Suprapubic skin (tissue), 4 donors: ENCODE results near the gene MLLT10. TPM values are rescaled to one million over a fixed set of nuclear protein-coding genes. Genes with fewer than 3 reads are reported as not detected.

ENCODE experiments used
- DNase-seq, 2 donors: peaks; one replicate each; pipeline ENCODE4 v3.0.0-alpha.2; 2019; ENCODE audit warnings: low spot score in 2 of 2
- H3K27ac ChIP-seq: fragments of 200-600 bp; sonication (generic); one replicate; pipeline ENCODE4 v1.5.1; 2019
- H3K27me3 ChIP-seq: fragments of 200-600 bp; sonication (generic); one replicate; pipeline ENCODE4 v1.5.1; 2019
- H3K36me3 ChIP-seq: fragments of 200-600 bp; sonication (generic); one replicate; pipeline ENCODE4 v1.5.1; 2019
- H3K4me1 ChIP-seq: fragments of 200-600 bp; sonication (generic); one replicate; pipeline ENCODE4 v1.5.1; 2019
- H3K4me3 ChIP-seq: fragments of 200-600 bp; sonication (generic); one replicate; pipeline ENCODE4 v1.5.1; 2019; ENCODE audit warnings: mild to moderate bottlenecking
- H3K9me3 ChIP-seq: fragments of 200-600 bp; sonication (generic); one replicate; pipeline ENCODE4 v1.5.1; 2019
- EP300 ChIP-seq: sonication (generic); formaldehyde crosslinking; IDR thresholded peaks from one replicate; pipeline ENCODE4 v1.6.1; 2017; ENCODE audit warnings: antibody characterized with exemption
- POLR2A ChIP-seq, 2 donors: fragments of 450-650 bp; IDR thresholded peaks; one replicate each; pipeline ENCODE4 v1.6.1; 2017; ENCODE audit warnings: antibody characterized with exemption in 2 of 2, mild to moderate bottlenecking in 2 of 2, moderate library complexity in 2 of 2
- POLR2AphosphoS5 ChIP-seq, 3 donors: sonication (generic); formaldehyde crosslinking; IDR thresholded peaks; one replicate each; pipeline ENCODE4 v1.6.1; 2017; ENCODE audit warnings: antibody characterized with exemption in 3 of 3
- WGBS: methylation state at CpG from one replicate; pipeline ENCODE4 v1.1.5; 2018; 5-methylcytosine and 5-hydroxymethylcytosine counted together
- total RNA-seq, 4 donors: library from RNA; depleted of rRNA; stranded (reverse); fragments of >200 nt; gene quantifications; one replicate each; pipeline ENCODE4 v1.1.0, GENCODE V29; 2016
- TF ChIP-seq, protein P1 (sequence below), 2 donors: fragments of 200-600 bp in 1 of 2; fragments of 450-650 bp in 1 of 2; sonication (generic) in 1 of 2; IDR thresholded peaks; one replicate each; pipeline ENCODE4 v1.5.1; 2016 to 2019; ENCODE audit warnings: antibody characterized with exemption in 2 of 2, mild to moderate bottlenecking in 1 of 2, moderate library complexity in 1 of 2

Gene MLLT10
- total RNA-seq, 4 donors from 2014 or later: 58.0 to 97.8 (median 64.4) TPM

DNA sequence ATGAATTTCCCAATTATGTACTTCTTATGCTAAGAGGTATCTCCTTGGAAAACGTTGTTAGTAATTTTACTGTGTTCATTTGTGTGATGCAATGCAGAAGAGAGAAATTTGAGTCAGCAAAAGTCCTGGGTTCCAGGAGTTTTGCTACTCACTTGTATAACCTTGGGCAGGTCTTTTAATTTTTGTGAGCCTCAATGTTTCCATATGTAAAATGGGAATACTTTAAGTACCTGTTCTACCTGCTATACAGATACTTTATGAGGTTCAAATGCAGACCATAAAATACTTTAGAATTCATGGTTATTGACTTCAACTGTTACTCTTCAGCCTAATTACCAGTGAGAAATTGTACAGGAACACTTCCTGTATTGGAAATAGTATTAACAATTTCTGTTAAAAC is 185.5 kb downstream of the MLLT10 start:
- H3K27ac ChIP-seq: no peak overlapping the region
- no peak overlapping the region for H3K4me3 ChIP-seq
- TF ChIP-seq POLR2AphosphoS5 (IDR thresholded peaks at IDR 0.05): no peak
- TF ChIP-seq EP300: no peak
- TF ChIP-seq, protein P1, sequence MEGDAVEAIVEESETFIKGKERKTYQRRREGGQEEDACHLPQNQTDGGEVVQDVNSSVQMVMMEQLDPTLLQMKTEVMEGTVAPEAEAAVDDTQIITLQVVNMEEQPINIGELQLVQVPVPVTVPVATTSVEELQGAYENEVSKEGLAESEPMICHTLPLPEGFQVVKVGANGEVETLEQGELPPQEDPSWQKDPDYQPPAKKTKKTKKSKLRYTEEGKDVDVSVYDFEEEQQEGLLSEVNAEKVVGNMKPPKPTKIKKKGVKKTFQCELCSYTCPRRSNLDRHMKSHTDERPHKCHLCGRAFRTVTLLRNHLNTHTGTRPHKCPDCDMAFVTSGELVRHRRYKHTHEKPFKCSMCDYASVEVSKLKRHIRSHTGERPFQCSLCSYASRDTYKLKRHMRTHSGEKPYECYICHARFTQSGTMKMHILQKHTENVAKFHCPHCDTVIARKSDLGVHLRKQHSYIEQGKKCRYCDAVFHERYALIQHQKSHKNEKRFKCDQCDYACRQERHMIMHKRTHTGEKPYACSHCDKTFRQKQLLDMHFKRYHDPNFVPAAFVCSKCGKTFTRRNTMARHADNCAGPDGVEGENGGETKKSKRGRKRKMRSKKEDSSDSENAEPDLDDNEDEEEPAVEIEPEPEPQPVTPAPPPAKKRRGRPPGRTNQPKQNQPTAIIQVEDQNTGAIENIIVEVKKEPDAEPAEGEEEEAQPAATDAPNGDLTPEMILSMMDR (IDR thresholded peaks at IDR 0.05): no peak
- TF ChIP-seq POLR2A (IDR thresholded peaks at IDR 0.05): no peak
- WGBS: 45% methylated on average over 1 of the region's 1 CpG
- H3K36me3 ChIP-seq: peaks cover 29% of the 10 kb centered on the region
- peaks cover 9% of the 10 kb centered on the region for H3K4me1 ChIP-seq
- H3K27me3 ChIP-seq: no peaks in the 10 kb centered on the region
- DNase-seq: no peak
- H3K9me3 ChIP-seq: no peaks in the 10 kb centered on the region

DNA sequence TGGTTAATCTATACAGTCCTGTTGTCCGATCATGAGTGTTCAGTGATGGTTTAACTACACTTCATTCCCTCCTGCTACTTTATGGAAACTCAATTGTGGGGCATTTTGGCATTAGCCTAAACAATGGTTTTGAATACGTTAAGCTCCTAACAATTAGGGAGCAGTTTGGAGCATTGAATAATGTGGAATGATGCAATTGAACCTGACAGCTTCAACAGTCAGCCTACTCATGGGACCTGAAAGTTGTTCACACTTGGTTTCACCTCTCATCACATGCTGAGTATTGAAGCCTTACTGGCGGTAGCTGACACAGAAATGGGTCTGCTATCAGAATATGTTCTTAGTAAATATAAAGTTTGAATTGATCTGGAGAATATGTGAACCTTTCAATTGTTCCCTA is 186.1 kb downstream of the MLLT10 start:
- WGBS: 83% methylated on average over 3 of the region's 3 CpGs
- no peaks in the 10 kb centered on the region for H3K27me3 ChIP-seq
- H3K4me3 ChIP-seq: no peak overlapping the region
- H3K27ac ChIP-seq: no peak overlapping the region
- H3K36me3 ChIP-seq: peaks cover 23% of the 10 kb centered on the region
- no peak for DNase-seq
- TF ChIP-seq POLR2AphosphoS5 (IDR thresholded peaks at IDR 0.05) (no peak), EP300 (no peak), POLR2A (IDR thresholded peaks at IDR 0.05) (no peak)
- TF ChIP-seq, protein P1 (IDR thresholded peaks at IDR 0.05): no peak
- no peaks in the 10 kb centered on the region for H3K9me3 ChIP-seq
- H3K4me1 ChIP-seq: peaks cover 15% of the 10 kb centered on the region

DNA sequence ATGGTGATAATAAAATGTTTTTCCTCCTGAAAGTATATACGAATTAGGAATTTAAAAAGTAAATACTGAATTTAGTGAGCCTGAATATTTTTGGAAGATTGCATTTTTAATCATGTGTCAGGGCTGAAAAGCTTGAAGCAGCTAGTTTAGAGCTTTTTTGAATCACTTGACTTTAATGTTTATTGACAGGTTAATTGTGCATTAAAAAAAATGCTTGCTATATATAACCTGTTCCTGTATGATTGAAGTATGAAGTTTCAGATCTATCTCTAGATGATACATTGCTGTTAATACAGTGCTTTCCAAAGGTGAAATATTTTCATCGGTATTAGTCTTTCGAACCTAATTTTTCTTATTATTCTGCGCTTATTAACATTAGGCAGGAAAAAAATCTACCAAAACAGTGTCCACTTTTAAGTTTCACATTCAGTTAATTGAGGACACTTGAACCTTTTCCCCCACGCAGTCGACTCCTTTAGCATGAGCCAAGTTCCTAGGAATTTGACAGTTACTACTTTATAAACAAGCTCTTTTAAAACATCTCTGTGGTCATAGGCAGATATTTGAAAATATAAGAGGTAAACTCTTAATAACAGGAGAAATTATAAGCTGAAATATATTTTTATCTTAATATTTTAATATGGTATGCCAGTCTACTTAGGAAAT is 187.1 kb downstream of the MLLT10 start:
- no peak for DNase-seq
- WGBS: 80% methylated on average over 6 of the region's 6 CpGs
- no peaks in the 10 kb centered on the region for H3K27me3 ChIP-seq
- H3K4me3 ChIP-seq: no peak overlapping the region
- H3K9me3 ChIP-seq: no peaks in the 10 kb centered on the region
- peaks cover 13% of the 10 kb centered on the region for H3K36me3 ChIP-seq
- TF ChIP-seq POLR2AphosphoS5 (IDR thresholded peaks at IDR 0.05): no peak
- no peak for TF ChIP-seq EP300
- no peak for TF ChIP-seq POLR2A (IDR thresholded peaks at IDR 0.05)
- TF ChIP-seq, protein P1 (IDR thresholded peaks at IDR 0.05): no peak
- H3K27ac ChIP-seq: no peak overlapping the region
- peaks cover 16% of the 10 kb centered on the region for H3K4me1 ChIP-seq

DNA sequence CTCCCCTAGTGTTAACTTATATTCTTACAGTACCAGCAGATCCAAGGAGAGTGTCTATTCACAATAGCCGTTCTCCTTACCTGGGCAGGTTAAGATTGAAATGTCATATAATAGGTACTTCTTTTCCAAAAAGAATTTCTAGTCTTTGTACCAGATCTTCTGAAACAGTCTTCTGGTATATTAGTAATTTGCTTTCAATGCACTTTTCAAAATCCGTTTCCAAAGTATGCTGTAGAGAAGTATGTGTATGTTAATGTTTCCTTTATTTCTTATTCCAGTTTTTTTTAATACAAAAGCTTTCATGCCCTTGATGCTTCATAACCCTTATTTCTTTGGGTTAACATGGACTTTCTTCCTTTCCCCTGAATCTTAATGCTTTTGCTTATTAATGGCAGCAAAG is 188.2 kb downstream of the MLLT10 start:
- H3K27me3 ChIP-seq: no peaks in the 10 kb centered on the region

DNA sequence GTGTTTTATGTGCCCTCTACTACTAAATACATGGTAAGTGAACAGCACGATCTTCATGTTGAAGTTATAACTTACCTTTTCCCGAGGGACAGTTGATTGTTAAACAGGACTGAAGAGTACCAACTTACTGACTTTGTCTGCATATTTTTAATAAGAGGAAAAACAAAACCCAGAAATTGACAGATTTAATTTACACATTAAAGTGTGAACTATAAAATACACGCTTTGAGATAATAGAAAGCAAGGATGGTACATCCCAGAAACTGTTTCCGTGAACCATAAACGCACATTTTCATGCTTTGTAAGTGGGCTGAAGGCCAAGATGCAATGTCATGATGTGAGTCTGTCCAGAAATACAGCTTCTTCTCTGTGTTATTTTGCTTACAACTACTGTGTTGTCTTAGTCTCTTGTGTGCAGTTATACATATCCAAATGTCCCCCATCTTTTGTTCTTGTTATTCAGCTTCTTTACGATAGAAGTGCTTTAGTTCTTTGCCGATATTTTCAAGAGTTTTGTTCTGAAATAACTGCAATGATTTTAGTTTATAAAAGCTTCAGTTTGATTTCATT is 190.1 kb downstream of the MLLT10 start:
- WGBS: 49% methylated on average over 7 of the region's 7 CpGs
- no peak overlapping the region for H3K27ac ChIP-seq
- no peak for DNase-seq
- no peak overlapping the region for H3K4me3 ChIP-seq
- no peaks in the 10 kb centered on the region for H3K27me3 ChIP-seq
- peaks cover 32% of the 10 kb centered on the region for H3K4me1 ChIP-seq
- no peaks in the 10 kb centered on the region for H3K36me3 ChIP-seq
- H3K9me3 ChIP-seq: no peaks in the 10 kb centered on the region
- TF ChIP-seq EP300: no peak
- TF ChIP-seq POLR2A (IDR thresholded peaks at IDR 0.05): no peak
- TF ChIP-seq, protein P1 (IDR thresholded peaks at IDR 0.05): no peak
- TF ChIP-seq POLR2AphosphoS5 (IDR thresholded peaks at IDR 0.05): no peak

More for the DNA sequence above, 188.2 kb downstream of the MLLT10 start:
- Histone ChIP-seq H3K36me3 (peaks cover 8% of the 10 kb centered on the region), H3K4me1 (peaks cover 21% of the 10 kb centered on the region), H3K4me3 (no peak overlapping the region), H3K27ac (no peak overlapping the region), H3K9me3 (no peaks in the 10 kb centered on the region)
- WGBS: 98% methylated on average over 2 of the region's 2 CpGs
- TF ChIP-seq POLR2AphosphoS5 (IDR thresholded peaks at IDR 0.05) (no peak), EP300 (no peak), POLR2A (IDR thresholded peaks at IDR 0.05) (no peak)
- TF ChIP-seq, protein P1 (IDR thresholded peaks at IDR 0.05): no peak
- no peak for DNase-seq
